ENCODE measurements around the gene SMPD2.
A peak's percentile ranks its signal among the peaks of the same experiment; 100 is the strongest.

Gene SMPD2

DNA sequence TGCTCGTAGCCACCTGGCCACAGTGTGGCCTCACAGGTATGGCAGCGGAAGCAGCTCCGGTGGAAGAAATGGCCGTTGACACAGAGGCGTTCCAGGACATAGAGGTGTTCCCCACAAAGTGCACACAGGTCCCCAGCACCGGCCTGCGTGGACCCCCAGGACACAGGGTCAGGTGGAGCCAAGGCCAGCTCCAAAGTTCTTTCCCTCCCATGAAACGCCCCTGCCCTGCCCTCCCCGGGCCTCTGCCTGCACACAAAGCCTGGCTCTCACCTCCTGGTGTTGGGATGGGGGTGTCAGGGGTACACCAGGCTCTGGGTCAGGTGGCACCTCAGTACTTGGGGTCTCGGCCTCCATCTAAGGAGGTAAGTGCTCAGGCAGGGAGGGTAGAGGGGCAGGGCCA is 6.6 kb downstream of the SMPD2 start:
- no peak for DNase-seq (ENCODE audit: low read depth)
- no peak for TF ChIP-seq MYC (IDR thresholded peaks at IDR 0.05; ENCODE audit: low read depth, low read length)
- TF ChIP-seq POLR2A (IDR thresholded peaks at IDR 0.05; ENCODE audit: extremely low read depth, insufficient read length), result no peak
- TF ChIP-seq CTCF (IDR thresholded peaks at IDR 0.05; ENCODE audit: low read depth, low read length), result no peak
- TF ChIP-seq, protein P1, sequence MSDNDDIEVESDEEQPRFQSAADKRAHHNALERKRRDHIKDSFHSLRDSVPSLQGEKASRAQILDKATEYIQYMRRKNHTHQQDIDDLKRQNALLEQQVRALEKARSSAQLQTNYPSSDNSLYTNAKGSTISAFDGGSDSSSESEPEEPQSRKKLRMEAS (IDR thresholded peaks at IDR 0.05; ENCODE audit: low read depth, low read length), result no peak

GRCh38 chr6:109447878-109448555 is 7.5 kb downstream of the SMPD2 start:
- H3K4me3 ChIP-seq (ENCODE audit: low read depth, low read length), result no peak overlapping the region
- DNase-seq (ENCODE audit: low read depth), result peak; percentile 56
- TF ChIP-seq POLR2A (IDR thresholded peaks at IDR 0.05; ENCODE audit: extremely low read depth, insufficient read length) (peak; percentile 10), MYC (IDR thresholded peaks at IDR 0.05; ENCODE audit: low read depth, low read length) (no peak), CTCF (IDR thresholded peaks at IDR 0.05; ENCODE audit: low read depth, low read length) (no peak)
- TF ChIP-seq, protein P1 (IDR thresholded peaks at IDR 0.05; ENCODE audit: low read depth, low read length), result no peak

More for the DNA sequence above, 6.6 kb downstream of the SMPD2 start:
- no peak overlapping the region for H3K4me3 ChIP-seq (ENCODE audit: low read depth, low read length)

DNA sequence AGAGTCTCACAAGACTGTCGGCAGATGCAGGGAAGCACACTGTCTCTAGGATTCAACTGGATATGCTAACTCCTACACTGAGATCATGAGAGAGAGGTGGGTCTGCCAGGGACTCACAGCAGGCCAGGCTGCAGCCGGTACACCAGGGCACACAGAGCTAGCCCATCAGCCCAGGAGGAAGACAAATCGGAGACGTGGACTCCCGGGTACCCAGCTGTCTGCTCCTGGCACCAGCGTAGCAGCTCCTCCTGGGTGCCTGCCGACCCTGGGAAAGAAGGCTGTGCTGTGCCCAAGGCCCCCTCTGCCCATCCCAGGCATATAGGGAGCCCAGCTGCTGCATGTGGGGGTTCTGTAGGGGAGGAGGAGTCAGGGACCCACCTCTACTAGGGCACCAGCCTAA is 8.1 kb downstream of the SMPD2 start:
- DNase-seq (ENCODE audit: low read depth), result no peak
- TF ChIP-seq CTCF (IDR thresholded peaks at IDR 0.05; ENCODE audit: low read depth, low read length) (no peak), MYC (IDR thresholded peaks at IDR 0.05; ENCODE audit: low read depth, low read length) (no peak), POLR2A (IDR thresholded peaks at IDR 0.05; ENCODE audit: extremely low read depth, insufficient read length) (no peak)
- TF ChIP-seq, protein P1 (IDR thresholded peaks at IDR 0.05; ENCODE audit: low read depth, low read length), result no peak

GRCh38 chr6:109449064-109449794 is 8.7 kb downstream of the SMPD2 start:
- DNase-seq (ENCODE audit: low read depth), result no peak
- TF ChIP-seq, protein P1 (IDR thresholded peaks at IDR 0.05; ENCODE audit: low read depth, low read length), result no peak
- no peak for TF ChIP-seq POLR2A (IDR thresholded peaks at IDR 0.05; ENCODE audit: extremely low read depth, insufficient read length)
- no peak for TF ChIP-seq MYC (IDR thresholded peaks at IDR 0.05; ENCODE audit: low read depth, low read length)
- no peak for TF ChIP-seq CTCF (IDR thresholded peaks at IDR 0.05; ENCODE audit: low read depth, low read length)
- H3K4me3 ChIP-seq (ENCODE audit: low read depth, low read length), result no peak overlapping the region

More for the DNA sequence above, 8.1 kb downstream of the SMPD2 start:
- no peak overlapping the region for H3K4me3 ChIP-seq (ENCODE audit: low read depth, low read length)

DNA sequence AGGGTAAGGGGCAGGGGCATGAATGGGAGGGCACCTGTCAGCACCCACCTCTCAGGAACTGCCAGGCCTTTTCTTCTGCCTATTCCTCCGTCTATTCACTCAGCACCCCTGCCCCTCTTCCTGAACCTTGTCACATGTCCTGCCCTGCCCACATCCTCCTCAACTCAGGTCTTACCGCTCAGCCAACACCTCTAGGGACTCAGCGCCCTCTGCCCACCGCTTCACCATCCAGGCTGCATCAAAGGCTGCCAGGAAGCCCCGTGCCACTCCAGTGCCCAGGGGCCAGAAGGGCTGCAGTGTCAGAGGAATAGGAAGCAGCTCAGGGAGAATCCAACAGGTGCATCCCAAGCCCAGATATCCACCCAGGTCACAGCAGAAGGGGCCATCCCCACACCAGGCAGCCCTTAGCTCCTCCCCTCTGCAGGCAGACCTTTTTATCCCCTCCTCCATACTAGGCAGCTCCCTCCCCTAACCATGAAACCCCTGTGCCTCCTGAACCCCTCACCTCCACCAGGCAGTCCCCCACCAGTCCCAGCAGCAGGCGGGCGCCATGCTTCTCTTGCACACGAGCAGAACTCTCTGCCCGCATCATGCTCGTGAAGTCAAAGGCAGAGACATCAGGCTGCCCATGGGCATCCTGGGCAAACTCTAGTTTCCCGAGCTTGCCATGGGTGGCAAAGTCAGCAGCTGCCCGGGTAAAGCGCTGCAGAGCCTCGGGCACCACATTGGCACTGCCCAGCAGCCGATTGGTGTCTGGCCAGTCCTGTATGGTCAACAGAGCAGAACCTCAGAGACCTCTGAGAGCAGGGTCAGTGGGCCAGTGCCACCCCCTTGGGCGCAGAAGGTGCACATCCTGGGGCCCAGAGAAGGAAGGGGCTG is 9.5 kb downstream of the SMPD2 start:
- no peak overlapping the region for H3K4me3 ChIP-seq (ENCODE audit: low read depth, low read length)
- TF ChIP-seq, protein P1 (IDR thresholded peaks at IDR 0.05; ENCODE audit: low read depth, low read length), result no peak
- DNase-seq (ENCODE audit: low read depth), result no peak

All from NB4 (cell line).